GM19372 (cell line): ENCODE results near the gene SDCCAG8.
A peak's percentile ranks its signal among the peaks of the same experiment; 100 is the strongest.

Experiments
- ATAC-seq: cut with Tn5 transposase; IDR thresholded peaks from one replicate; pipeline ENCODE4 v1.9.1; 2021; ENCODE audit warnings: mild to moderate bottlenecking, low read depth, moderate library complexity; ENCODE audit not compliant: unreplicated experiment

SDCCAG8 gene

GRCh38 chr1:243447347-243447746 is 191.5 kb downstream of the SDCCAG8 start:
- ATAC-seq = no peak

DNA sequence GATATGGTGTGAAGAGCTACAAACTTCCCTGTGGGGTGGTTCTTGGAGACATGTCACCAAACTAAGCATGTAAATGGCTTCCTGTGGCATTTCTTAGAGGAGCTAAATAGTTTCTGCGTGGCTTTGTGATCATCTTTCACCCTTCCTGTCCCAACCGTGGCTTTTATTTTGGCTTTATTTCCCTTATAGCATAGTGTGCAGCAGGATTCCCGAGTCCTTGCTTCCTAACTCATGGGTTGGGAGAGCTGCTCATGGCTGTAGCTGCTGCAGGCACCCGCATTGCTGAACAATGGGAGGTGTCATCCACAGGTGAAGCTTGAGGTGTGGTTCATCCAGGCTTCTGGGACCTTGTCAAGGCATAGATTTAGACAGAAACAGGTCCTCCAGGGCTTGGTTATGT is 192.0 kb downstream of the SDCCAG8 start:
- no peak for ATAC-seq

DNA sequence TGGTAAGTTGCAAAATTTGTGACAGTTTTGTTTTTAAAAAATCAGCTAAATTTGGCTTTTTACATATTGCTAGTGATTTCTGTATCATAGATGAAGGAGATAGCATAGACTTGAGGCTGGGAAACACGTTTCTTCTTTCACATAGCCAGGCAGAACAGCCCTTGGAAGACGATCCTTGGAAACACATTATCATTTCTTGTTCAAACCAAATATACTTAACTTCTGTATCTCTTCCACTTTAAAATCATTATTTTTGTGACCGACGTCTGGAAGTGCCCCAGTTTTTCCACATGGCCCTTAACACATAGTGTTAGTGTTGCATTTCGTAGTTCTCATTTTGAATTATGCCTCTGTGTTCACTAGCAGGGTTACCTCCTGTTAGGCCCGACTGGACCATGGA is 193.5 kb downstream of the SDCCAG8 start:
- ATAC-seq = no peak

GRCh38 chr1:243452092-243452491 is 196.3 kb downstream of the SDCCAG8 start:
- no peak for ATAC-seq

DNA sequence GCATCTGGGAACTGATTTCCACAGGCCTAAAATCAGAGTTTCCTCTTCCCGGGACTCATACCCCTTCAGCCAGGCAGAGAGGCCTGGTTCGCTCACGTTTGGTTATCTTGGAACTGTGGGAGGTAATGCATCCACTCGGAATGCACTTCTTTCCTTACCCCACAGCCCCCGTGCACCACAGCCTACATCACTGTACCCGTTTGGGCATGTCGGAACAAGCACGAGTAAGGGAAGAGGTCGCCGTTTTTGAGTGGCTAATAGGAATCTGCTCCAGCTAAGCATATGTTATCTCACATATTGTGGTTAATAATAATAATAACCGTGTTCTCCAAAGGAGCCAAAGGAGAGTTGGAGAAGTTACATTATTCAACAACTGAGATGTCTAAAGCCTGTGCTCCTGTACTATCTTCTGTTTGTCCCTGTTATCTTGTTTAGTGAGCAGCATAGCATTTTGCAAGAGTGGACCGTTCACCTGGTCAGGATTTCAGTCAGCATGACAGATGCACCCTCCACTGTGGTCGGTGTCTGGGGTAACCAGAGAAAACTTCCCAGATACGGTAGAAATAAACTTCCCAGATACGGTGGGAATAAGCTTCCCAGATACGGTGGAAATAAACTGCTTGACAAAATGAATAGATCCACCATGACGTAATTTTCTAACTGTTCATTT is 198.6 kb downstream of the SDCCAG8 start:
- ATAC-seq = no peak

DNA sequence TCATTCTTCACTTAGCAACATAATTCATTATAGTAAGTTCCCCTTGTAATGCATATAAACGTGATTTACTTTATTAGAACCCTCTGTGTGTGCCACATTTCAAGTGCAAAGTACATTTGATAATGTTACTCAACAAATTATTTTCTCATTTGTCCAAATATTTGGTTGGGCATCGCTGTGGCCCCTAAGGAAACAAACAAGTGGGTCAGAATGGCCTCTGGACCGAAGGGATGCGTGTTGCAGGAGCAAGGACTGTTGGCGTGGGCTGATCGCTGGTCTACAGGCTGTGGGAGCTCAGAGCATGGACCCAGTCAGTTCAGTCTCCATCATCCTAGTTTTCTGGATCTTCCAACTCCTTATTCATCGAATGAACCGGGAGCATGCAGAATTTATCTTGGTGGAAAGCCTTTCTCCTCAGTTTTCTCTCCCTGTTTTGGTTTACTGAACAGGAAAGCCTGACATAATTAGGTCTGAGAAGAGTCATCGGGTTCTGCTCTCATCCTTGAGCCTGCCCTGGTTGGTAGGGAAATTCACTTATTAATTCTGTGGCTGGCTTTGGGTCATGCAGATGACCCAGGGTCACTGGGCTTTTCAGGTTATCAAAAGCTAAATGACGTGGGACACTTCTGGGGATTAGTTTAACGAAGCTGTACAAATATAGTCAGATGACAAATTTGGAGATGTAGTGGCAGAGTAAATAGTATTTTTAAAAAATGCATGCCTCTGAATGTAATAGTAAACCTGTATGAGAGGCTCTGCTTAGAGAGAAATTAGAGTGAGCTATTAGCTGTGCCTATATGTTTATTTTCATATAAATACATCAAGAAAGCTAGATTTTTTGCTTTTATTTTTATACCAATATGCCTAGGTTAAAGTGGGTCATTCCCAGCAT is 200.2 kb downstream of the SDCCAG8 start:
- no peak for ATAC-seq

GRCh38 chr1:243457363-243457982 is 201.6 kb downstream of the SDCCAG8 start:
- no peak for ATAC-seq

GRCh38 chr1:243459059-243459458 is 203.2 kb downstream of the SDCCAG8 start:
- no peak for ATAC-seq

DNA sequence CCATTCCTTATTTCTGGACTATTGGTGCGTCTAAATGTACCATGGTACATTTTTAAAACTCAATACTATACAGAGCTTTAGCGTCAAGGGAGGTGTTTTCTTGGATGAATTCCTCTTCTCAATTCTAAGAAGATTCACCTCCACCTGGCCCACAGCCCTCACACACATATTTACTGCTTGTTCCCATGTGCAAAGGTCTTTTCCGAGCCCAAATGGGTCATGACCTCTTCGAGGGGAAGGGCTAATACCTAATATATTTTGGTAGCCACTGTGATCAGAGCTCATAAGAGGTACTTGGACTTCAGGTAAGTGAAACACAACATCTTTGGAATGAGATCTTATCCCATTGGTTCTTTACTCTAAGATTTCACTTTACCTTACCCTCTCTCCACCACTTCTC is 205.9 kb downstream of the SDCCAG8 start:
- no peak for ATAC-seq

- no peak for ATAC-seq
Observed at GRCh38 chr1:243462929-243463697, 207.3 kb downstream of the SDCCAG8 start.

DNA sequence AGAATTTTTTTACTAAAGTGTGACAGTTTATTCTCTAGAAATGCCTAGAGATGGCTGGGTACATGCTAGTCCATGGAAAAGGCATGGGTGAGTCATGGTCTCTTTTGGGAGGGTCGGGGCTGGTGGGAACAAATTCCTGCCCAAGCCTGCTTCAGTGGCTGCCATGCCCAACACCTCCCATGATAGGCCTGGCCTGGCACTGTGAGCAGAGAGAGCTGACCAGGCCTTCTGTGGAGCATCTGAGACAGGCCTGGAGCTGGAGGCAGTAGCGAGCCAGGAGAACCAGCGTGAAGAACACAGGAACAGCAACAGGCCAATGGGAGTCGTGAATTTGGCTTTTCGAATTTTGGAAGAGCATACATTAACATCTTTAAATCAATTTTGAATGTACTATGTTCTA is 209.2 kb downstream of the SDCCAG8 start:
- no peak for ATAC-seq

DNA sequence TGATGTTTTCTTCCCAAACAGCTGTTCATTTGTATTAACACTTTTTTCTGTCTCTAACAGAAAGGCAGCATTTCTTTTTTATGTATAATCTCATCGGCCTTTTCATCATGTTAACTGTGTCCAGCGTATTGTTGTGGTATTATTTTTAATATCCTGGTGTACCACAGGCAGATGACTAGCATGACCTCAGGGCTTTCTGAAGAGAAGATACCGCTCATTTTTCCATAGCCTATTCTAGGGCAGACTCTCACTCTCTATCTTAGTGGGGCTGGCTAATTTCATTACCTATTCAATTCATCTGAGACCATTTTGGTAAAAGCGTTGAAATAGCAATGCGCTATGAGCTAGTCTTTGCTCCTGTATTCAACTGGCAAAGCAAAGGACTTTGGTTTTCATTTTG is 209.9 kb downstream of the SDCCAG8 start:
- no peak for ATAC-seq

GRCh38 chr1:243469497-243469896 is 213.7 kb downstream of the SDCCAG8 start:
- ATAC-seq = no peak

DNA sequence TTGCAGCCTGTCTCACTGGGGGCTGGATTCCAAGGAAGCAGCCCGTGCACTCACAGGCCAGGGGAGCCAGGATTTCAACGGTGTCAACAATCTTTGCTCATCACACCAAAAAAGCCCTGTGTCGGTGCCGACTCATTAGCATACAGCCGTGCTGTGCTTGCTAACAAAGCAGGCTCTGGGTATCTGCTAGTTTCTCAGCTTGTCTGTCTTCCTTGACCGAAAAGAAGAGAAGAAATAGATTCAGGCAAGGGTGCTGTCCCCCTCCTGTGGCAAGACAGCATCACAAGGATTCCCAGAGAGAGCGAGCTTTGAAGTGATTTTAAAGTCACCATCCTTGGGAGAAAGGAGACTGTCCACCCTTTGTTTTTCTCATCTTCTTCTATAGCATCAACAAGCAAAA is 214.7 kb downstream of the SDCCAG8 start:
- ATAC-seq = no peak

DNA sequence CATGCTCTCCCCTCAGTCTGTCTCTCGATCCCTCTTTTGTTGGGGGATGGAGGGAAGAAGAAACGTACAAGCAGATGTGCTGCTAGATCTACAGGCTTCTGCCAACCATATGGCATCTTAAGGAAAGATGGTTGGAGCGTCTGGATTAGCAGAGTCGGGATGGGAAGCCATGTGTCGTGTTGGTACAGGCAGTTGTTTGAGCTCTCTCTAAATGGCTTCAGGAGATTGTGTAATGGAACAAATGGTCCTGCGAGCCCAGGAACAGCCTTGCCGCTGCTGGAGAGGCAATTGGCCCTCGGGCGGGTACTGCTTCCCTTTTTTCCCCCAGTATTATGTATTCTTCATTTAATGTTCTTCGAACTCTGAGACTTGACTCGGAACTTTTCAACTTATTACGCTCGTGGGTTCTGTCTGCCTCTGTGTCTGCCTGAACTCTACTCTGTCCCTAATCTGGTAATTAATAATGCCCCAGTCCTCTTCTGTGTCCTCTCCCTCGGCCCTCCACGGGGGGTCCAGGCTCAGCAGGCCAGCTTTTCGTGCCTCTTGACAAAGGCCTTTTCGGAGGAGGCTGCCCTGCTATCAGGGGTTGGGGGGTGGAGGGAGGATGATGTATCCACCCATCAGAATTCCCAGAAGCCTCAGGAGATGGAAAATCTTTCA is 215.3 kb downstream of the SDCCAG8 start:
- no peak for ATAC-seq

- peak; percentile 74 for ATAC-seq
Observed at GRCh38 chr1:243471754-243472745, 216.2 kb downstream of the SDCCAG8 start.

DNA sequence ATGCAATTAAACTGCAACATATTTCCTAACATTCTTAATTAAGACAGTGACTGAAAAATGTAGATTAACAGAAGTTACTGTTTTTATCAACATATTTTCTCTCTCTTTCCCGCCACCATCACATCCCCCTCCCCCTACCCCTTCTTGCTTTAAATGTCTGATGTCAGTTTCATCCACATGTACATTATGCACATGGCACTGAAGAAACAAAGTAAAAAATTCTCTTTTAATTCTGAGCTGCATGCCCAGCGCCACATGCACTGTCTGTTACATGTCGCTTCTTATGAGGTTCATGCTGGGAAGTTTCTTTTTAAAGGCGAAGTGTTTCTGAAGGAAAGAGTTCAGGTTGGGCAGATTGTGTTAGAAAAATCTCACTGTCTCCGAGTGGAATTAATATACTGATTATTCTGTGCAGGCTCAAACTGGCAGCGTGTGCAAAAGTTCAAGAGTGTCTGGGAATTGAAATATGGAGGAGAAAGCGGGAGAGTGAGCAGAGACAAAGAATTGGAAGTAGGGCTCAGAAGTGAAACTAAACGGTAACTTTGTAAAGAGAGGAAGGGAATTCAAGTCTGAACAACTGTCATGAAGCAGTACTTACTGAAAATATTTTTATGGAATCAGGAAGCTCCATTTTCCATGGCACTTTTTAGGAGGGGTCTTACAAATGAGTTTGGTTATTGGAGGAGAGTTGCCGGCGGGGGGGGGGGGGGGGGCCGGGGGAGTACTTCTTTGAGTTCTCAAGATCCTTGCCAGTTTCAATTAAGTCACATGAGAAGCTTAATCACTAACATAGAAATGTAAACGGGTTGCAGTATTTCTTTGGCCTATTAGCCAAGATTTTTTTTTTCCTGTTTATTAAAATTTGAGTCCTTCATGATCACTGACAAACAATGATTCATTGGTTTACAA is 217.6 kb downstream of the SDCCAG8 start:
- ATAC-seq = no peak
